ENCODE measurements around the gene MRPL48. TPM values are rescaled to one million over a fixed set of nuclear protein-coding genes. Genes with fewer than 3 reads are reported as not detected.
A peak's percentile ranks its signal among the peaks of the same experiment; 100 is the strongest.

Gene MRPL48
- total RNA-seq, 2 donors from 2014 or later: 36.4 to 55.3 TPM

- Histone ChIP-seq H3K4me3 (ENCODE audit: low read length) (no peak overlapping the region), H3K36me3 (ENCODE audit: control insufficient read depth, insufficient read depth, low read length) (no peaks in the 10 kb centered on the region), H3K9ac (ENCODE audit: extremely low read depth, low read length, poor library complexity, severe bottlenecking) (no peak overlapping the region), H3K27ac (ENCODE audit: low read depth, low read length) (no peak overlapping the region), H3K4me1 (ENCODE audit: control insufficient read depth, insufficient read depth, low read length) (no peaks in the 10 kb centered on the region), H3K9me3 (ENCODE audit: control insufficient read depth, low read length) (no peaks in the 10 kb centered on the region), H3K27me3 (ENCODE audit: control insufficient read depth, insufficient read depth, low read length, poor library complexity, severe bottlenecking) (no peaks in the 10 kb centered on the region)
- Mint-ChIP-seq H3K4me1 (peaks cover 7% of the 10 kb centered on the region), H3K36me3 (ENCODE audit: low read depth) (peaks cover 7% of the 10 kb centered on the region), H3K4me3 (no peak overlapping the region), H3K9me3 (no peaks in the 10 kb centered on the region), H3K27me3 (ENCODE audit: insufficient read depth) (no peaks in the 10 kb centered on the region), H3K27ac (no peak overlapping the region)
- WGBS, 2 experiments (ENCODE audit: insufficient coverage in 1 of 2, insufficient read length in 1 of 2): 100% methylated on average over 3 of the region's 4 CpGs; no CpG with 5 or more reads in 1 of the 2 experiments
- TF ChIP-seq, protein P1, sequence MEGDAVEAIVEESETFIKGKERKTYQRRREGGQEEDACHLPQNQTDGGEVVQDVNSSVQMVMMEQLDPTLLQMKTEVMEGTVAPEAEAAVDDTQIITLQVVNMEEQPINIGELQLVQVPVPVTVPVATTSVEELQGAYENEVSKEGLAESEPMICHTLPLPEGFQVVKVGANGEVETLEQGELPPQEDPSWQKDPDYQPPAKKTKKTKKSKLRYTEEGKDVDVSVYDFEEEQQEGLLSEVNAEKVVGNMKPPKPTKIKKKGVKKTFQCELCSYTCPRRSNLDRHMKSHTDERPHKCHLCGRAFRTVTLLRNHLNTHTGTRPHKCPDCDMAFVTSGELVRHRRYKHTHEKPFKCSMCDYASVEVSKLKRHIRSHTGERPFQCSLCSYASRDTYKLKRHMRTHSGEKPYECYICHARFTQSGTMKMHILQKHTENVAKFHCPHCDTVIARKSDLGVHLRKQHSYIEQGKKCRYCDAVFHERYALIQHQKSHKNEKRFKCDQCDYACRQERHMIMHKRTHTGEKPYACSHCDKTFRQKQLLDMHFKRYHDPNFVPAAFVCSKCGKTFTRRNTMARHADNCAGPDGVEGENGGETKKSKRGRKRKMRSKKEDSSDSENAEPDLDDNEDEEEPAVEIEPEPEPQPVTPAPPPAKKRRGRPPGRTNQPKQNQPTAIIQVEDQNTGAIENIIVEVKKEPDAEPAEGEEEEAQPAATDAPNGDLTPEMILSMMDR (conservative IDR thresholded peaks at IDR 0.05): no peak
- DNase-seq: no peak
These were observed 12.7 kb downstream of the MRPL48 start for GRCh38 chr11:73800276-73800806.

- Mint-ChIP-seq H3K36me3 (ENCODE audit: low read depth) (peaks cover 4% of the 10 kb centered on the region), H3K27me3 (ENCODE audit: insufficient read depth) (no peaks in the 10 kb centered on the region), H3K27ac (no peak overlapping the region), H3K9me3 (no peaks in the 10 kb centered on the region), H3K4me1 (peaks cover 7% of the 10 kb centered on the region), H3K4me3 (no peak overlapping the region)
- Histone ChIP-seq H3K9ac (ENCODE audit: extremely low read depth, low read length, poor library complexity, severe bottlenecking) (no peak overlapping the region), H3K36me3 (ENCODE audit: control insufficient read depth, insufficient read depth, low read length) (no peaks in the 10 kb centered on the region), H3K27ac (ENCODE audit: low read depth, low read length) (no peak overlapping the region), H3K9me3 (ENCODE audit: control insufficient read depth, low read length) (no peaks in the 10 kb centered on the region), H3K27me3 (ENCODE audit: control insufficient read depth, insufficient read depth, low read length, poor library complexity, severe bottlenecking) (no peaks in the 10 kb centered on the region), H3K4me3 (ENCODE audit: low read length) (no peak overlapping the region), H3K4me1 (ENCODE audit: control insufficient read depth, insufficient read depth, low read length) (no peaks in the 10 kb centered on the region)
- WGBS, 2 experiments (ENCODE audit: insufficient coverage in 1 of 2, insufficient read length in 1 of 2): 93 to 100% methylated on average over 1 of the region's 1 CpG
- no peak for DNase-seq
- TF ChIP-seq, protein P1 (conservative IDR thresholded peaks at IDR 0.05): no peak
These were observed 13.5 kb downstream of the MRPL48 start for GRCh38 chr11:73801136-73801535.

DNA sequence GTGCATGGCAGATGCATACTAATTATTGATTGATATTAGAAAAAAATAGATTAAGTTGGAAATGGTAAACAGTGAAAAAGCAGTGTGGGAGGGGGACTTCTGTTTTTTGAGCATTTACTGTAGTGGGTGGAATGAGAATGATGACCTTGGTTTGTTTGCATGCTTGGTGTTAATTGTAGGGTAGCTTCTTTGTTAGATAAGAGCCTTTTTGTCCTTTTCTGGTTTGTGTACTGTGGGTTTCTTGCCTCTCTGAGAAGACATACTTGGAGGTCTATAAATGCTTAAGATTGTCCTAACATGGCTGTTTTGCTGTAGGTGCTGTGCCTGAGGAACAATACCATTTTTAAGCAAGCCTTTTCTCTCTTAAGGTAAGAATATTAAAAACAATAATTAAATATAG lies 17.0 kb downstream of the MRPL48 start:
- Histone ChIP-seq H3K9me3 (ENCODE audit: control insufficient read depth, low read length) (no peaks in the 10 kb centered on the region), H3K4me3 (ENCODE audit: low read length) (peak overlapping the region; percentile 17), H3K27ac (ENCODE audit: low read depth, low read length) (no peak overlapping the region), H3K4me1 (ENCODE audit: control insufficient read depth, insufficient read depth, low read length) (no peaks in the 10 kb centered on the region), H3K36me3 (ENCODE audit: control insufficient read depth, insufficient read depth, low read length) (peaks cover 10% of the 10 kb centered on the region), H3K27me3 (ENCODE audit: control insufficient read depth, insufficient read depth, low read length, poor library complexity, severe bottlenecking) (no peaks in the 10 kb centered on the region), H3K9ac (ENCODE audit: extremely low read depth, low read length, poor library complexity, severe bottlenecking) (no peak overlapping the region)
- Mint-ChIP-seq H3K36me3 (ENCODE audit: low read depth) (peaks cover 14% of the 10 kb centered on the region), H3K4me1 (peaks cover 7% of the 10 kb centered on the region), H3K27me3 (ENCODE audit: insufficient read depth) (no peaks in the 10 kb centered on the region), H3K9me3 (no peaks in the 10 kb centered on the region), H3K4me3 (no peak overlapping the region), H3K27ac (no peak overlapping the region)
- TF ChIP-seq, protein P1 (conservative IDR thresholded peaks at IDR 0.05): no peak
- no peak for DNase-seq

All from endodermal cell (in vitro differentiated cells).